HG03571 (cell line): Measurements from ENCODE around the gene MLC1.

Source experiments
- ATAC-seq: cut with Tn5 transposase; IDR thresholded peaks from one replicate; pipeline ENCODE4 v1.9.1; 2021; ENCODE audit not compliant: unreplicated experiment

Gene MLC1

DNA sequence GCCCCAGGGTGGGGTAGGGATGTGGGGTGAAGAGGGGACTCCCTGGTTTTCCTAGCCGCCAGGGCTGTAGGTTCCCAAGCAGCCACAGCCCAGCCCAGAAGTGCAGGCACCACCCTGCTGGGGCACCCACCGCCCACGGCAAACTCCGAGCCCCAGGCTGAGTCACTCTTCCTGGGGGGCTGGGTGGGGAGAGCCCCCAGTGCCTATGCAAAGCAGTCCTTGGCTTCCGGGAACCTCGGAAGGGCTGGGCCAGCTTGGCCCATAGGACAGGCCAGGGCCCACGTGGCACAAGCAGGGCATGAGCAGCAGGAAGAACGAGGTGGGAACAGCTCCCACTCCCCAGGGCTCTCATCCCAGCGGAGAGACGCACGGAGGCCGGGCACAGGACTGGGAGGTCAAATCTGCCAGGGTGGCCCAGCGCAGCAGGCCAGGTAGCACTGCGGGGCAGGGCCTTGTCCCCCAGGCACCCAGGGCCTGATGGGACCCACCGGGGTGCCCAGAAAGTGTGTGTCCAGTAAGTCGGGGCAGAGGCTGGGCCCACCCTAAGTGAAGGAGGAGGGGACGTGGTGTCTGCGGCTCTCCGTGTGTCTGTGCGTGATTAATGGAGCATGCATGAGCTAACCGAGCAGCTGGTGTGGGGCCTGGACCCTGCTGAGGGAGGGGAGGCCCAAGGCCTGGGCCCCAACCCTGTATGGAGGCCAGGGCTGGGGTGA lies 68.1 kb downstream of the MLC1 start:
- no peak for ATAC-seq

DNA sequence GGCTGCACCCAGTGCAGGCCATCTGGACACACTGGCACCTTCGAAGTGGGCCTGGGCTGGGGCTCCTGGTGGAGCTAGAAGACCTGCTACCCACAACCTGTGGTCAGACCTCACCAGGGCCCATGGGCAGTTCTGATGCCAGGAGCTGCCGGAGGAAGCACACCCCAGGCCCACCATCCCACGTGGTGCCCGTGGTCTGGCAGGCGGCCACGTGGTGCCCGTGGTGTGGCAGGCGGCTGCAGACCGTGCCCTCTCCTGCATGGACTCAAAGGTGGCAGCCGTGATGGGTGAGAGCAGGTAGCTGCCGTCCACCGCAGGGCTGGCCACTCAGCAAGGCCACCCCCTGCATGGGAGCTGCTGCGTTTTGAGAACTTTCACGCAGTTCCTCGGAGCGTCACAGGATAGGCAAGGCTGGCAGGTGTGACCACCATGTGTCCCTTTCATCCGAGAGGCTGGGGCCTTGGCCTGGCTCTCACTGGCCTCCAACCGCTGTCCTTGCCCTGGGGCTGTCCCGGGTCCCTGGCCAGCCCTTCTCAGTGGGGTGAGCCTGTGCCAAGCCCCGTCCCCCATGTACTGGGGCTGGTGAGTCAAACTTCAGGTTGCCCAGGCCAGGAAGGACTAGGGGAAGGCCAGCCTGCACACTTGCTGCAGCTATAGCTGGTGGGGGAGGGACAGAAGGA lies 68.8 kb downstream of the MLC1 start:
- no peak for ATAC-seq

DNA sequence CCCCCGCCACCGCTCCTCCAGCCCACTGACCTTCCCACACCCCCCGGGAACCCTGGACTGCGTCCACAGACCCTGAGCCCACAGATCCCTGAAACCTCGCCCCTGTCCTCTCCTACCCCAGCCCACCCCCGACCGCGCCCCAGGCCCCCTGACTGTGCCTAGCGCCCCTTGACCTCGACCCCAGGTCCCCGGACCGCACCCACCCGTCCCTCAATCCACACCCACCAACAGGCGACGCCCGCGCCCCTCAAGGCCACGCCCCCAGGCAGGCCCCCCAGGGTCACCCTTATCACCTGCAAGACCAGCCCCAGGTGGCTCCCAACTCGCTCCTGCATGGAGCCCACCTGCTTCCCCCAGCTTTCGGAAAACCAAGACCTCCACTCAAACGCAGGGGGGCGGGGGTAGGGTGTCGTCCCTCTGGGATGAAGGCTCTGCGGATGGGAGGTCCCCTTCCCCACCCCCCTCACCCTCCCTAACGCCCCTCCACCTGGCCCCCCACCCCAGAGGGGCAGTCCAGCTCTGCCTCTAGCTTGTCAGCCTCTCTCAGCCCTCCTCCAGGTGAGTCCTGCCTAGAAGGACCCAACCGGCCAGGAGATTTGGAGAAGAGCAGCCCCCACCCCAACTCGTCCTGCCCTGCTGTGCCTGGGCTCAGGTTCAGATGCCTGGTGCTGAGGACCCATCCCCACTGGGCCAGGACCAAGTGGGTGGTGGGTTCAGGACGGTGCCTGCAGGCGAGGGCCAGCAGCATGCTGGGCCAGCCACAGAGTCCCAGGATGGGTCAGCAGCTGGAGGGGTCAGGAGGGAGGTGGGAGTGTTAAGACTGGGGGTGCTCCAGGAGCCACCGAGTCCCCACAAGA lies 69.5 kb downstream of the MLC1 start:
- ATAC-seq, result no peak

DNA sequence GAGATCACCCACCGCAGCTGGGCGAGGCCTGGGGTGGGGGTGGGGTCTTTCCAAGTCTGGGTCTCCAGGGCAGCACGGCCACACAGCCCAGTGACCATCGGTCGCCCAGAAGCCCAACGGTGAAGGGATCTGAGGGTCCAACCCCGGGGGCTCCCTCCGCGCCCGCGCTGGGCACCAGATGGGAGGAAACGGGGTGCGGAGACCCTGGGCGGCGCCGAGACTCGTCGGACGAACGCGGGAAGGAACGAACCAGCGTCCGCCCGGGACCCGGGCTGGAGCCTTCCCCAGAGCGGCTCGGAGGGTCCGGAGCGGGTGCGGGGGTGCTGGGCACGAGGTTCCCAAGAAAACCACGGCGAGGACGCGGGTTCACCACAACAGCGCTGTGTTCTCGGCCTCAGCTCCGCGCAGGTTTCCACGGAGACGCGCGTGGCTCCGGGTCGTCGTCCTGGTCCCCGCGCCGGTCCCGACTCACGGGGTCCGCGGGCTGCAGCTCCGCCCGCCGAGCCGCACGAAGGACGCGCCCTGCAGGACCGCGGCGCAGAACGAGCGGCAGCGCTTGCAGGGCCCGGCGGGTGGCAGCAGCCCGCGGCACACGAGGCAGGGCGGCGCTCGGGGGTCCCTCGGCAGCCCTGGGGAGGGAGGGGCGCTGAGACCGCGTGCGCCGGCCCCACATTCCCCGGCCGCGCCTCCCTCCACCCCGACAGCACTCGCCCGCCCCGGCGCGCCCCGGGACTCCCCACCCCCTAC lies 70.4 kb downstream of the MLC1 start:
- no peak for ATAC-seq

DNA sequence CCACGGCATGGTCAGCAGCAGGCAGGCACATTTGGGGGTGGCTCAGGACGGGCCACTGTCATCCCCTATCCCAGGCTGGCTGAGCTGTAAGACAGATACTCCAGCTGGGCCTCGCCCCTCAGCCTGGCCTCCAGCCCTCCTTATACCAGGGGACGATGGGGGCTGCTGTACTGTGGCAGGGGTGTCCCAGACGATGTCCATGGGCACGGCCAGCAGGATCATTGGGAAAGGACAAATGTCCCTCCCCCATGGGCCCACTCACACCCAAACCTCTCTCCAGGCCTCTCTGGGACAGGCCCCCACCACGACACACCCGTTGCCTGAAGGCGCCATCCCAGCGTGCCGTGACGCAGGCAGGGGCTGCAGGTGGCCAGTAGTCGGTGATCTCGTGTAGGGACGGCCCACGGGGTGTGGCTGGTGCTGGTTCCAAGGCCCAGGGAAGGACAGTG lies 71.1 kb downstream of the MLC1 start:
- no peak for ATAC-seq

DNA sequence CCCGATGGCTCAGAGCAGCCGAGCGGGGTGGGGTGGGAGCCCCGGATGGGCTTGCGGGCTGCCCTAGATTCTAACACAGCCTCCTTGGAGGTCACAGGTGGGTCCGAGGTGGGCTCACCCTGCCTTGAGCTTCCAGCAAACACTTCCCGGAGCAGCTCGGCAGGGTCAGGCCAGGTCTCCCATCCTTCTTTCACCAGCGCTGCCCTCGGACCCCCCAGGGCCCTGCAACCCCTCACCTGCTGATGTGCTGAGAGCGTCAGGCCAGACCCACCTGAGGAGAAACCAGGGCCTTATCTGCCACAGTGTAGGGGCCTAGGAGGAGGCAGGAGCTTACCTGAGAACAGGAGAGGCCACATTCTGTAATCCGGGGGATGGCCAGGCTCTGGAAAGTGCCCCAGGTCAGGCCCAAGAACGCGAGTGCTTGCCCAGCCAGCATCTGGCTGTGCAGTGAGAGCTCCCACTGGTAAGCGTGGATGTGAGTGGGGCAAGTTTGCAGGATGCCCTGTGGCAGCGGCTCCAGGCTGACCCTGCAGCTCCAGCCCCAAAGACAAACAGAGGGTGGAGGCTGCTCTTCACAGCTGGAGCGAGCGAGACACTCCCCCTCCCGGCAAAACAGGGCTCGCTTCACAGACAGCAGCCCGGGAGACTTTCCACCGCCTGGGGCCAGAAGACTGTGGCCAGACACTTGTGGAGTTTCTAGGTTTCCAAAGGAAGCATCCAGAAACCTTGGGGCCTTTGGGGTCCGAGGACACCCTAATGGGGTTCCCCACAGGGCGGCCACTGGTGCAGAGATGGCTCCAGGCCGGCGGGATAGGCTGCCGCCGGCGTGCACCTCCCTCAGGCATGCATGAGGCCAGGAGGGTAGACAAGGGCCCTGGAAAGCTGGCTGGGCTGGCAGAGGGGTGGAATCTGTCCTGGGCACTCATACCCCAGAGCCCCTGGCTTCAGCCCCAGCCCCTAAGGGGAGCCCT lies 72.7 kb downstream of the MLC1 start, which contains the start of gene IL17REL:
Gene IL17REL, minus strand, starts transcription at position 555 of the 971 bp plus-strand sequence. Its CDS starts 119 bp downstream, at position 436.
- no peak for ATAC-seq

DNA sequence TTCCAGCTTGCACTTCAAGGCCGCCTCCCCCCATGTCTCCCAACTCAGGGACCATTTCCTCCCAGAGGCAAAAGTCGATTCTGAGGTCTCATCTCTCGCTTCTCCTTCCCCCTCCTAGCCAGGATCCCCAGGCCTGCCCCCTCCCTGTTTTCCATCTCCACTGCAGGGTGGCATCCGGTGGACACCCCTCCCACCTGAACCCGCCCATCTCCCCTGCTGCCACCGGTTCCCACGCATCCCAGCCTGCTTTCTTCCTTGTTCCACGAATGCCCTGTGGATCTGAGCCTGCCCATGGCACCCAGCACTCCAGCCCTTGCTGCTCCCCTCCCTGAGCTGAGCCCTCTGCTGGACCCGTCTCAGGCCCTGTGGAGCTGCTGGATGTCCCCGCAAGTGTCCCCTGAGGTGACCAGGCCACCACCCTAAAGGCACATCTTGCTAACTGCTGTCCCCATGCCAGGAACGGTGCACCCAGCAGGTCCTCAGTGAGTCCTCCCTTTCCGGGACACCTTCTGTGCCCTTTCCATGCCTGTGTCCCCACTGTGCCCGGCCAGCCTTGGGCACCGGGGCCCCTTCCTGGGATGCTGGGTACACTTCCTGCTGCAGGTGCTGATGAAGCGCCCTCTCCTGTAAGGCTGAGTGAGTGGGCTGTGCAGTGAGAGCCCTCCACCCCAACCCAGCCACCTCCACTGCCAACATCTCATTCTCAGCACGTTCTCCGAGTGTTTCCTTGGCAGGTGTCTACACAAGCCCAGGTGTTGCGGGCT lies 73.6 kb downstream of the MLC1 start:
- no peak for ATAC-seq

DNA sequence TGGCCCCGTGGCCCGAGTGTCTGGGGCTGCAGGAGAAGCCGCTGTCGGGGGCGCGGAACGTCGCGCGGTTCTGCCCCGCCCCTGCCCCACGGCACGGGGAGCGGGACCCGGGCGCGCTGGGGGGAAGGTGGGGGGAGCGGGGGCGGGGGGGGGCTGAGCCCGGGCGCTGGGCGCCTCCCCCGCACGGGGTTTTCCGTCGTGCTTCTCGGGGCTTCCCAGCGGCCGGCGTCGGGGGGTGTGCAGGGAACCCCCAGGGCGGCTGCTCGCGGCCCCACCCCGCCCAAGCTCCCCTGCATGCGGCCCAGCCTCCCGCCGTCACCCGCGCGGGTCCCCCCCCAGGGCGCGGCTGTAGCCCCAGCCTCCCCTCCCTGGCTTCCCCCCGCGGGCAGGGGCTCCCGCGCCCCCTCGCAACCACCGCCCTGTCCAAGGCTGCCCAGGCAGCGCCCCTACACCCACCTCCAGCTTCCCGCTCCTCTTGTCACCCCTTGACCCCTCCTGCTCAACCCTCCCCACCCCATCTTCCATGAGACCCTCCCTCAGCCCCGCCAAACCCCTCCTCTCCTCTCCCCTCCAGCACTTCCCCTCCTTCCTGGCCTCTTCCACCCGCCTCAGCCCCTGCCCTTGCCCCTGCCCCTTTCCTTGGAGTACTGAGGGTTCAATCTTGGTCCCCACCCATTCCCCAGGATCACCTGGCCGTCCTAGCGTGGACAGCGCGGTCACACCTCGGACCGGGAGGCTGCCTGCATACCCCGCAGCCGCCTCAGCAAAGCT lies 74.4 kb downstream of the MLC1 start:
- ATAC-seq, result no peak

DNA sequence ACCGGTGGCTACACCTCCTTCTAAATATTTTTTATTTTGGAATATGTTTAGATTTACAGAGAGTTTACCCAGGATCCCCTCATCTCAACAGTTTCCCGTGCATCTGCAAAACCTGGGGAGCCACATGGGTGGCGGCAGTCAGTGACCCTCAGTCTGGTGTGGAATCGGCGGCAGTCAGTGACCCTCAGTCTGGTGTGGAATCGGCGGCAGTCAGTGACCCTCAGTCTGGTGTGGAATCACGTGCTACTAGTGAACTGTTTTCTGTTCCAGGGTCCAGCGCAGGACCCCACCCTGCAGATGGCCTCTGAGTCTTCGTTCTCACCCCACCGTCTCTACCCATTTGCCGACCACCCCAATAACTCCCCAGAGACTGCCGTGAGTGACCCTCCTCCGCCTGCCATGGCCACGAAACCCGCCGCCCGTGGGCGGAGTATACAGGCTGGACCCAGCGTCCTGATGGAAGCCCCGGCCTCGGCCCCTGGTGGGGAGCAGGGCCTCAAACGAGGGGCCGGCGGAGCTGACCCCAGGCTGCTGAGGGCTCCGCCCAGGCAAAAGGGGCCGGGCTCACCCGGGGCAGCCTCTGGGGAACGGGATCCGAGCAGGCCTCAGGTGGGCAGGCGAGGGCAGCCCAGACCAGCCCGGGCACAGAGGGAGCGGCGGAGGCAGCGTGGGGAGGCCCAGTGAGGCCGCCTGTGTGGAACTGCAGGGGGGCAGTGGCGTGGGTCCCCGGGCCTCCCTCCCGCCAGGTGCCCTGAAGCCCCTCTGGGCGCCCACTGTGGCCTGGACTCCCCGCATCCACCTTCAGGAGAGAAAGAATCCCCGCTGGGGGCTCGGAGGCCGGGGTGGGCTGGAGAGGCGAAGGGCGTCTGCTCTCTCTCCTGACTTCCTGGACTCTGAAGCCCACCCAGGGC lies 75.2 kb downstream of the MLC1 start:
- ATAC-seq, result no peak
